ENCODE data around the gene LSS. TPM values are rescaled to one million over a fixed set of nuclear protein-coding genes. Genes with fewer than 3 reads are reported as not detected.

Gene LSS
- total and polyA plus RNA-seq, 2 of the 8 experiments (the other 6 are each of a cell fraction or from before 2014, with no cell fraction given) = 96.1 to 123 TPM

- Histone ChIP-seq H3K9me3 (ENCODE audit: insufficient read depth in 2 of 2, low read depth in 1 of 2, low read length in 1 of 2) (no peaks in the 10 kb centered on the region), H3K4ac (replicated peaks; ENCODE audit: insufficient read length, low read depth, low read length) (no peak overlapping the region), H3K4me3 (ENCODE audit: extremely low read depth in 1 of 4, insufficient read depth in 2 of 4, low read depth in 3 of 4, low read length in 4 of 4) (no peak overlapping the region), H3K36me3 (ENCODE audit: control insufficient read depth in 2 of 4, insufficient read depth in 4 of 4, low read length in 3 of 4) (peaks cover 24 to 75% (median 67%) of the 10 kb centered on the region in 4 experiments), H2BK120ac (replicated peaks; ENCODE audit: low read depth, low read length) (no peak overlapping the region), H3K4me1 (replicated peaks in 1 of 4; ENCODE audit: control insufficient read depth in 3 of 4, insufficient read depth in 4 of 4, low read length in 3 of 4) (no peaks in the 10 kb centered on the region), H2BK5ac (ENCODE audit: low read depth, low read length) (no peak overlapping the region), H2AFZ (ENCODE audit: low read length) (no peak overlapping the region), H3K23me2 (ENCODE audit: low read depth, low read length) (no peaks in the 10 kb centered on the region), H2AK5ac (ENCODE audit: low read depth, low read length) (no peak overlapping the region), H3K79me2 (ENCODE audit: control insufficient read depth in 1 of 2, insufficient read depth in 2 of 2, low read length in 2 of 2) (no peaks in the 10 kb centered on the region), H3K14ac (ENCODE audit: insufficient read length) (no peak overlapping the region), H3K23ac (ENCODE audit: insufficient read length) (no peak overlapping the region), H4K91ac (replicated peaks; ENCODE audit: insufficient read length, low read length) (no peak overlapping the region), H3K18ac (ENCODE audit: extremely low read depth, low read length) (no peak overlapping the region), H2BK20ac (ENCODE audit: low read length) (no peak overlapping the region), H3K27me3 (replicated peaks in 1 of 4; ENCODE audit: control insufficient read depth in 3 of 4, extremely low read depth in 1 of 4, insufficient read depth in 3 of 4, low read length in 3 of 4) (no peaks in the 10 kb centered on the region), H4K8ac (ENCODE audit: extremely low read depth, insufficient read depth, low read length) (no peak overlapping the region), H3K79me1 (ENCODE audit: low read depth, low read length) (peaks cover 3% of the 10 kb centered on the region; the same call in 1 of the 2 replicates), H4K20me1 (replicated peaks in 1 of 2; ENCODE audit: control insufficient read depth in 1 of 2, insufficient read depth in 2 of 2, low read length in 2 of 2) (peaks cover 7 to 20% of the 10 kb centered on the region in 2 experiments), H4K5ac (ENCODE audit: insufficient read length, low read depth, low read length) (no peak overlapping the region), H3K9ac (replicated peaks in 1 of 4; ENCODE audit: extremely low read depth in 1 of 4, low read depth in 3 of 4, low read length in 3 of 4) (no peak overlapping the region), H2BK15ac (ENCODE audit: low read length) (no peak overlapping the region), H2BK12ac (ENCODE audit: low read depth, low read length) (no peak overlapping the region), H3K56ac (replicated peaks; ENCODE audit: insufficient read length, low read depth, low read length) (no peak overlapping the region), H3K4me2 (ENCODE audit: insufficient read depth in 1 of 2, low read depth in 2 of 2, low read length in 2 of 2) (no peak overlapping the region), H3K27ac (ENCODE audit: low read depth, low read length) (no peak overlapping the region)
- POLR2A ChIA-PET (ENCODE audit: partially characterized antibody) = interaction anchor here (1.7 kb wide), 1 partner anchor 9 kb away, joined by 4 read pairs; no protein-coding TSS in a partner anchor
- DNase-seq (ENCODE audit: low read depth in 1 of 2, low spot score in 2 of 2) = no peak
- WGBS, 2 experiments (ENCODE audit: extremely low coverage in 1 of 2, insufficient coverage in 1 of 2, insufficient read length in 1 of 2, insufficient replicate concordance in 2 of 2, low coverage in 1 of 2, low lambda C conversion rate in 2 of 2, missing lambda C conversion rate in 1 of 2) = 99% methylated on average over 10 of the region's 10 CpGs; no CpG with 5 or more reads in 1 of the 2 experiments
- no peak for FAIRE-seq
- CTCF ChIA-PET (ENCODE audit: partially characterized antibody) = no interaction called here
- TF ChIP-seq BCL11A (IDR thresholded peaks at IDR 0.05; ENCODE audit: low read depth in 2 of 2, low read length in 2 of 2) = no peak
- no peak for TF ChIP-seq BACH1 (IDR thresholded peaks at IDR 0.05; ENCODE audit: low read length)
- no peak for TF ChIP-seq SP4 (IDR thresholded peaks at IDR 0.05; ENCODE audit: low read length)
- no peak for TF ChIP-seq RNF2 (IDR thresholded peaks at IDR 0.05; ENCODE audit: borderline replicate concordance, low read depth, low read length, missing control alignments, poor library complexity, severe bottlenecking)
- TF ChIP-seq CTCF (IDR thresholded peaks at IDR 0.05; ENCODE audit: control extremely low read depth in 1 of 3, insufficient read depth in 1 of 3, low read depth in 1 of 3, low read length in 3 of 3) = no peak
- TF ChIP-seq E2F6 (IDR thresholded peaks at IDR 0.05) = no peak
- no peak for TF ChIP-seq SP1 (IDR thresholded peaks at IDR 0.05; ENCODE audit: low read depth, low read length)
- no peak for TF ChIP-seq EGR1 (IDR thresholded peaks at IDR 0.05; ENCODE audit: borderline replicate concordance, low read depth, low read length)
- no peak for TF ChIP-seq PHF8 (conservative IDR thresholded peaks at IDR 0.05; ENCODE audit: low read depth, low read length)
- TF ChIP-seq EZH2 (IDR thresholded peaks at IDR 0.05; ENCODE audit: low read depth, low read length, severe bottlenecking) = no peak
- TF ChIP-seq CEBPB (IDR thresholded peaks at IDR 0.05; ENCODE audit: low read depth, low read length) = no peak
These were observed 40.9 kb upstream of the LSS start for GRCh38 chr21:46269466-46269865.

Data from H1 (cell line).